Ovary (tissue), 9 donors: ENCODE measurements around the gene KCNA2. TPM values are rescaled to one million over a fixed set of nuclear protein-coding genes. Genes with fewer than 3 reads are reported as not detected.

Experiments
- DNase-seq, 5 donors: peaks; one replicate each; pipeline ENCODE4 v3.0.0-alpha.2; 2019 to 2020
- H3K27ac ChIP-seq, 2 donors: fragments of 200-600 bp; one replicate each; pipeline versions ENCODE4 v1.5.1 to v1.8.0; 2019 to 2022
- H3K27me3 ChIP-seq: fragments of 200-600 bp; one replicate; pipeline ENCODE4 v1.8.0; 2022
- H3K36me3 ChIP-seq: fragments of 200-600 bp; sonication (generic); one replicate; pipeline ENCODE4 v1.5.1; 2019
- H3K4me1 ChIP-seq: one replicate; pipeline ENCODE4 v1.8.1; 2013; ENCODE audit warnings: mild to moderate bottlenecking, moderate library complexity; ENCODE audit not compliant: insufficient read depth
- H3K4me3 ChIP-seq: fragments of 200-600 bp; sonication (generic); one replicate; pipeline ENCODE4 v1.5.1; 2017
- H3K9me3 ChIP-seq, 2 donors: fragments of 200-600 bp in 1 of 2; sonication (generic) in 1 of 2; one replicate each; pipeline versions ENCODE4 v1.5.1 to v1.8.1; 2013 to 2019; ENCODE audit warnings: mild to moderate bottlenecking in 1 of 2, moderate library complexity in 1 of 2
- CTCF ChIP-seq, 3 donors: fragments of 450-650 bp in 2 of 3; fragments of 200-600 bp in 1 of 3; IDR thresholded peaks; one replicate each; pipeline versions ENCODE4 v1.5.1 to v1.8.0; 2016 to 2022; ENCODE audit warnings: antibody characterized with exemption in 3 of 3, mild to moderate bottlenecking in 1 of 3
- EP300 ChIP-seq: sonication (generic); formaldehyde crosslinking; IDR thresholded peaks from one replicate; pipeline ENCODE4 v1.6.1; 2017; ENCODE audit warnings: antibody characterized with exemption
- POLR2A ChIP-seq: fragments of 450-650 bp; IDR thresholded peaks from one replicate; pipeline ENCODE4 v1.6.1; 2017; ENCODE audit warnings: antibody characterized with exemption, mild to moderate bottlenecking, moderate library complexity
- WGBS, 3 donors: extraction: QIAGEN DNeasy Blood & Tissue Kit in 1 of 3; methylation state at CpG; one replicate each; pipeline versions ENCODE4 v1.1.5 to v1.1.7; 2013 to 2017; 5-methylcytosine and 5-hydroxymethylcytosine counted together
- intact Hi-C, 4 donors: fragments of 100-400 bp; cut with DNase I; formaldehyde crosslinking; loops; one replicate each; pipeline versions ENCODE4 v1.11.0 to v1.15.1; 2022 to 2023
- polyA plus RNA-seq, 2 donors: library from polyadenylated mRNA; stranded (reverse); fragments of 200-250 nt in 1 of 2; fragments of 350-450 nt in 1 of 2; fragmentation: Illumina TruSeq in 1 of 2; extraction: RNeasy Lipid Tissue Mini Kit (QIAGEN cat#74804) in 1 of 2; gene quantifications; one replicate each; pipeline ENCODE4 v1.2.3, GENCODE V29; 2013 to 2014
- total RNA-seq, 7 donors: library from RNA; depleted of rRNA in 2 of 7; stranded (reverse); fragments of >200 nt in 2 of 7; fragmentation: NEBNext Ultra II Directional in 3 of 7; extraction: Animal tissue kit (Norgen Biotek cat#: 25700) in 3 of 7; gene quantifications; one replicate each; pipeline versions ENCODE4 v1.1.0 to v1.2.4, GENCODE V29; 2016 to 2023
- donor health status: DM: no; HTN: no; CAD: no; lungs with moderate emphysema.
- donor health status: DM: no; HTN: no; CAD: no.
- donor health status: Bipolar disorder and iron deficiency.
- donor health status: DM: yes; HTN: yes; CAD: no.
- donor health status: DM: no; HTN: no; CAD: no.
- donor health status: DM: yes; HTN: yes; CAD: no.

Gene KCNA2
- total and polyA plus RNA-seq, 9 donors = under 0.01 to 1.7 (median 0.51) TPM

DNA sequence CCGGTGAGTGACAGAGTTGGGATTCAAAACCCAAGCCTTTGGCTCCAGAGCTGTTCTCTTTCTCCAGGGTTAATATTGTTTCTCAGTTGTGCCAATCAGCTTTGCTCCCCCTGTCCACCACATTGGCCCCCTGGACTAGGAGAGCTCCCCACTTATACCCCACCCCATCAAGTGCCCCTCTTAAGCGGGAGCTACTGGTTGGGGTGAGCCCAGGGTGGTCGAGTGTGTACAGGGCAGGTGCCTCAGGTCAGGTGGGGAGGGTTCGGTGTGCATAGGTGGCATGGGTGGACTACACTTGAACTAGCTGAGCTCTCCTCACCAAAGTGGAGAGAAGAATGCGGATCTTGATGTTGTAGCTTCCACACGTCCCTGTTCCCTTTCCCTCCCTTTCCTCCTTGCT, 14.2 kb downstream of the KCNA2 start:
- H3K4me1 ChIP-seq = no peaks in the 10 kb centered on the region
- 72 to 82% (median 82%) methylated on average over 6 of the region's 6 CpGs for WGBS, 3 donors
- no peak for DNase-seq

GRCh38 chr1:110588991-110589390, 17.2 kb downstream of the KCNA2 start:
- DNase-seq = no peak
- TF ChIP-seq CTCF (IDR thresholded peaks at IDR 0.05) (no peak), EP300 (no peak), POLR2A (no peak)
- intact Hi-C loops = no loop called here
- no peaks in the 10 kb centered on the region for H3K9me3 ChIP-seq
- H3K4me1 ChIP-seq = no peaks in the 10 kb centered on the region
- no peak overlapping the region for H3K27ac ChIP-seq
- no peaks in the 10 kb centered on the region for H3K36me3 ChIP-seq
- H3K4me3 ChIP-seq = no peak overlapping the region
- no peaks in the 10 kb centered on the region for H3K27me3 ChIP-seq
- WGBS, 3 donors = 73 to 82% (median 81%) methylated on average over 3 of the region's 3 CpGs

More for the DNA sequence above, 14.2 kb downstream of the KCNA2 start:
- Histone ChIP-seq H3K4me3 (no peak overlapping the region), H3K27ac (no peak overlapping the region), H3K36me3 (no peaks in the 10 kb centered on the region), H3K9me3 (no peaks in the 10 kb centered on the region), H3K27me3 (no peaks in the 10 kb centered on the region)
- TF ChIP-seq EP300 (no peak), CTCF (IDR thresholded peaks at IDR 0.05) (no peak), POLR2A (no peak)
- intact Hi-C loops = no loop called here

DNA sequence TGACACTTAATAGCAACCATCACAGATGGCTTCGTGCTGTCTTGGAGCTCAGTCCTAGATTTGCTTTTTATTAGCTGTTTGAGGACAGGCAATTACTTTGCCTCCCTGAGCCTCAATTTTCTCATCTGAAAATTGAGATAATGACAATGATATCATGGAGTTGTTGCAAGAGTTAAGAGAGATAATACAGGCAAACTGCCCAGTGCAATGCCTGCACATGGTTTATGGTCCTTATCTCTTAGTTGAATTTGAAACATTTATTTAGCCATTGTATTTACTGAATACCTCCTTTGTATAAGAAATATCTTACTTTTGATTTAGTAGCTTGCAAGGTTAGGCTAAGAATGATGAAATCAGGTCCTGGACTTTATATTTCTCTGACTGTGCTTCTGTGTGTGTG, 17.7 kb downstream of the KCNA2 start:
- WGBS, 3 donors = 58 to 67% (median 67%) methylated on average over 1 of the region's 1 CpG
- H3K36me3 ChIP-seq = no peaks in the 10 kb centered on the region
- no peaks in the 10 kb centered on the region for H3K4me1 ChIP-seq
- no peaks in the 10 kb centered on the region for H3K27me3 ChIP-seq
- no peak overlapping the region for H3K27ac ChIP-seq
- H3K9me3 ChIP-seq = no peaks in the 10 kb centered on the region
- no peak for TF ChIP-seq POLR2A
- no peak for TF ChIP-seq CTCF (IDR thresholded peaks at IDR 0.05)
- no peak for TF ChIP-seq EP300
- intact Hi-C loops = no loop called here
- no peak for DNase-seq
- H3K4me3 ChIP-seq = no peak overlapping the region

DNA sequence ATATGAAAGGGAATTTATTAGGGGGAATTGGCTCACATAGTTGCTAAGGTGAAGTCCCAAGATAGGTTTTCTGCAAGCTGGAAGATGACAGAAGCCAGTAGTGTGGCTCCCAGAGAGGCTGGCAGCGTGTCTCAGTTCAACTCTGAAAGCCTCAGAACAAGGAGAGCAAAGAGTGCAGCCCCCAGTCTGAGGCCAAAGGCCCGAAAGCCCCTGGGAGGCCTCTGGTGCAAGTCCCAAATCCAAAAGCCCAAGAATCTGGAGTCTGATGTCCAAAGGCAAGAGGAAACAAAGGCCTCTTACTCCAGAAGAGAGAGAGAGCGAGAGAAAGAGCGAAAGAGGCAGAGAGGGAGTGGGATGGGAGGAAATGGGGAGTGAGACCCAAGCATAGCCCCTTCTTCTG, 18.3 kb downstream of the KCNA2 start:
- Histone ChIP-seq H3K4me1 (no peaks in the 10 kb centered on the region), H3K36me3 (no peaks in the 10 kb centered on the region), H3K27ac (no peak overlapping the region), H3K9me3 (no peaks in the 10 kb centered on the region), H3K4me3 (no peak overlapping the region), H3K27me3 (no peaks in the 10 kb centered on the region)
- 79 to 86% (median 83%) methylated on average over 4 of the region's 4 CpGs for WGBS, 3 donors
- TF ChIP-seq EP300 = no peak
- TF ChIP-seq CTCF (IDR thresholded peaks at IDR 0.05) = no peak
- no peak for TF ChIP-seq POLR2A
- no peak for DNase-seq
- intact Hi-C loops = no loop called here

- WGBS, 3 donors = 80 to 93% (median 86%) methylated on average over 1 of the region's 1 CpG
- intact Hi-C loops = no loop called here
These were observed 20.7 kb downstream of the KCNA2 start for GRCh38 chr1:110585481-110585880.

More at GRCh38 chr1:110585481-110585880, 20.7 kb downstream of the KCNA2 start:
- DNase-seq = no peak
- Histone ChIP-seq H3K4me1 (peaks cover 6% of the 10 kb centered on the region), H3K27ac (no peak overlapping the region), H3K9me3 (no peaks in the 10 kb centered on the region), H3K4me3 (no peak overlapping the region), H3K27me3 (no peaks in the 10 kb centered on the region), H3K36me3 (no peaks in the 10 kb centered on the region)
- TF ChIP-seq EP300 (no peak), POLR2A (no peak), CTCF (IDR thresholded peaks at IDR 0.05) (no peak)
